NCI-H2107 (cell line): ENCODE data around the gene NNT.
"Not testable (repeated sequence)": the region's sequence is repeated elsewhere in the genome, so short reads cannot be mapped to it uniquely, and the experiment has no call there.

Source experiments
- DNase-seq: peaks from one replicate; lab custom pipeline; 2025; lab: John Stamatoyannopoulos, UW

NNT gene

DNA sequence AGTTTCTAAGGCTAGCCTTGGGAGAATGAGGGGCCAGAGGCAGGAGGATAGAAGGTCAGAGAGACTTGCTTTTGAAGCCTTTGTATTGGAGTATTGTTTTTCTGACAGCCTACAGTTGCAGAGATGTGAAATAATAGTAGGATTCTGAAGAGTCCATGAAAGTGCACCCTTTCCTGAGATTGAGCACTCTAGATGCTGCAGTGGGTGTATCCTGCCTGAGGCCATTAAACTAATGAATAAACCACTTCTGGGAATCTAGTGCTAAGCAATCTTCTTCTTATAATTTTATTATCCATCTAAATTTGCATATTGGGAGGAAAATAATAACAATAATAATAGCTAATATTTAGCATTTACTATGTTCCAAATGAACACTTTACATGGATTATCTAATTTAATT is 19.3 kb upstream of the NNT start:
- no peak for DNase-seq

DNA sequence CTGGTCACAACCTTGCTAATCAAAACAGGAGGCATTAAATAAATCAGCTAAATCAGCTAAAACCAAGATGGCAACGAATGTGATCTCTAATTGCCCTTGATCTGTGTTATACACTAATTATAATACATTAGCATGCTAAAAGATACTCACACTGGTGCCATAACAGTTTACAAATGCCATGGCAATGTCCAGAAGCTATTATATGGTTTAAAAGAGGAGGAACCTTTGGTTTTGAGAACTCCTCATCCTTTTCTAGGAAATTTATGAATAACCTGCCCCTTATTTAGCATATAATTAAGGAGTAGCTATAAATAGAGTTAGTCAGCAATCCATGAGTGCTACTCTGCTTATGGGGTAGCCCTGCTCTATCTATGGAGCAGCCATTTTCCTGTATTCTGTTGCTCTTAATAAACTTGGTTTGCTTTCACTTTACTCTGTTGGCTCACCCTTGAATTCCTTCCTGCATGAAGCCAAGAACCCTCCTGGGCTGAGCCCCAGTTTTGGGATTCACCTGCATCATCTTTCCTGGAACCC is 18.7 kb upstream of the NNT start:
- DNase-seq, result no peak

DNA sequence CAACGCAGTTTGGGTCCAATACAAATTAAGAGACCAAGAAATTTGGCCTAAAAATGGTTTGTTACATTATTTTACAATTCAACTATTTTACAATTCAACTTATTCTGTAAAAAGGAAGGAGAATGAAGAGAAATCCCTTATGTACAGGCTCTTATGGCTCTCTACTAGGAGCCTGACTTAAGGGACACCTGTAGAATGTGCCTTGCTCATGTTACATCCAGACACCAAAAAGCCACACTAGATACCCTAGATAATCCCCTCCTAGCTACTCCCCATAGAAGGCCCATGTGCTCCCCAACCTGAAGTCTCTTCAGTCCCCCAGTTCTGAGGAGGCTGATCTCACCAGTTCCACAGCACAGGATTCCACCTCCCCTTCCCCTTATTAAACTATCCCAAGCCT is 14.1 kb upstream of the NNT start:
- DNase-seq, result no peak

DNA sequence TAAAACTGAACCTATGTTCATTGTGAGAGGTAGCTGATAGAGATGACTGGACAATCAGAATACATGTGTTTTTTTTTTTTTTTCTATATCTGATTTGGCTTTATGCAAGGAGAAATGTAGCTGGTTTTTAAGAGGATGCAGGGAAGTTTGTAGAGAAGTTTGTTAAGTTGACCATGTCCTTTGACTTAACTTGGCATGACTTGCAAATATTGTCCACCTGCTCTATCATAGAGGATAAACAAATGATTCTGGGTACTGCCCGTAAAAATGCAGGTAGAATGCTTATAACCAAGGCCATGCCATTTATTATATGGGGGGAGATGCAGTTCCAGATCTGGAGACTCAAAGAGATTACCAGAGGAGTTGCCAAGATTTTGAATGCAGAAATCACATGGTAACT is 13.7 kb upstream of the NNT start:
- no peak for DNase-seq

DNA sequence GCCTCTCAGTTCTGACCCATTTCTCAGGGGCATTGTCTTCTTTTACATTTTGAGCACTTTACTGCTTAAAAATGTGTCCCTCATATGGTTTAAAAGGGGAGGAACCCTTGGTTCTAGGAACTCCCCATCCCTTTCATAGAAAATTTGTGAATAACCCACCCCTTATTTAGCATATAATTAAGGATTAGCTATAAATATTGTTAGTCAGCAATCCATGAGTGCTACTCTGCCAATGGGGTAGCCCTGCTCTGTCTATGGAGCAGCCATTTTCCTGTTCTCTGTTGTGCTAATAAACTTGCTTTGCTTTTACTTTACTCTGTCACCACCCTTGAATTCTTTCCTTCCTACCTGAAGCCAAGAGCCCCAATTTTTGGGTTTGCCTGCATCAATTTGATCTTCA is 12.3 kb upstream of the NNT start:
- no peak for DNase-seq

GRCh38 chr5:43592363-43592762 is 10.6 kb upstream of the NNT start:
- no peak for DNase-seq

DNA sequence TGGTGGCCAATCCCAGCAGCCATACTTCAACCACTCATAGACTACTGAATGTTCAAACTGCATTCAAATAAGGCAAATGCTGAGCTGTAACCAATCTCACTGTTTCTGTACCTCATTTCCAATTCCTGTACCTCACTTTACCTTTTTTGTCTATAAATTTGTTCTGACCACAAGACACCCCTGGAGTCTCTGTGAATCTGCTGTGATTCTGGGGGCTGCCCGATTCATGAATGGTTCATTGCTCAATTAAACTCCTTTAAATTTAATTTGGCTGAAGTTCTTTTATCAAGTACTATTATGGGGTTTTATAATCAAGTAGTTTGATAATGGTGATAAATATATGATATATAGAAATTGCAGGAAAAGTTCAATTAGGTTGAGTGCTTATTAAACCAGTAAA is 4.1 kb upstream of the NNT start:
- not testable (repeated sequence) for DNase-seq

DNA sequence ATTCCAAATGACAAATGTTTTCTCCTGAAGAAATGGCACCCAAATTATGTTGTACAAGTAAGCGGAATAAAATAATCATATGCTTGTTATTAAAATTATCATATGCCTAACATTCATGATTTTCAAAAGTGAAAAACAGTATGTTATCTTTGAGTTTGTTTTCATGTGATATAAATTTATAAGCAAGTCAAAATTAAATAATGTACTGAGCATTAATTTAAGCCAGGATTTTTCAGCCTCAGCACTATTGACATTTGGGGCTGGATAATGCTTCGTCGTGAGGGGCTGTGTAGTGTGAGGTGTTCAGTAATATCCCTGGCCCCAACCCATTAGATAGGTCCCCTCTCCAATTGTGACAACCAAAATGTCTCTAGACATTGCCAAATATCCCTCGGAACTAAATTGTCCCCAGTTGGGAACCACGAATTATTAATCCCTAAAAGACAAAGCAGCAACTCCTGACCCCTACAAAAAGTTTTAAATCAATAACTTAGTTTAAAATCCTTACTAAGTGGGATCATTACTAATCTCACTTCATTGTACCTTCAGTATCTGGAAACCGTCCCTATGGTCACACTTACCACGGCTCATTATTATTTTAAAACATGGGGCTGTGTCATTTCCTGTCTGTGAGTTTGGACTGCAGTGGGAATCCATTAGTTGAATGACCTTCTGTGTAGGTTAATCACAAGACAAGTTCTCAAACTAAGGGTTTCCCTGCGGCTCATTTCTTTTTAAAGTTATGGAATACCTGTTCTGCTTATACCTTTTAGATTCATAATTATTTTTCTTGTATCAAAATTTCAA is 1.3 kb upstream of the NNT start:
- DNase-seq, result no peak

- peak; percentile 86 for DNase-seq
Observed at GRCh38 chr5:43603344-43604217, 601 bp downstream of the NNT start.

GRCh38 chr5:43604699-43605098 is 1.7 kb downstream of the NNT start:
- no peak for DNase-seq

GRCh38 chr5:43606351-43606750 is 3.4 kb downstream of the NNT start:
- DNase-seq, result no peak

- no peak for DNase-seq
Observed at GRCh38 chr5:43608406-43608805, 5.4 kb downstream of the NNT start.

DNA sequence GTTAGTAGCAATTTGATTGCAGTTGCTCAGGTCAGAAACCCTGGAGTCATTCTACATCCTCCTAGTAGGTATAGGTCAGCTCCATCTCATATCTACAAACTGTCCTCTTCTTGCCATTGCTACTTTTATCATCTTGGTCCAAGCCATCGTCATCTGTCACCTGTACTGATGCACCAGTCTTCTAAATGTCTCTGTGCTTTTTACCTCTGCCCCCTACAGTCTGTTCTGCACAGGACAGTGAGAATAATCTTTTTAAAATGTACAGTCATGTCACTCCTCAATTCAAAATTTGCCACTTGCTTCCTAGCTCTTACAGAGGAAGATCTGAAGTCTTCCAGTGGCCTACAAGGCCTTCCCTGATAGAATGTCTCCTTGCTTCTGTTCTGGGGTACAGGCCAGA is 6.8 kb downstream of the NNT start:
- no peak for DNase-seq

- DNase-seq, result no peak
Observed at GRCh38 chr5:43613370-43613769, 10.4 kb downstream of the NNT start.

DNA sequence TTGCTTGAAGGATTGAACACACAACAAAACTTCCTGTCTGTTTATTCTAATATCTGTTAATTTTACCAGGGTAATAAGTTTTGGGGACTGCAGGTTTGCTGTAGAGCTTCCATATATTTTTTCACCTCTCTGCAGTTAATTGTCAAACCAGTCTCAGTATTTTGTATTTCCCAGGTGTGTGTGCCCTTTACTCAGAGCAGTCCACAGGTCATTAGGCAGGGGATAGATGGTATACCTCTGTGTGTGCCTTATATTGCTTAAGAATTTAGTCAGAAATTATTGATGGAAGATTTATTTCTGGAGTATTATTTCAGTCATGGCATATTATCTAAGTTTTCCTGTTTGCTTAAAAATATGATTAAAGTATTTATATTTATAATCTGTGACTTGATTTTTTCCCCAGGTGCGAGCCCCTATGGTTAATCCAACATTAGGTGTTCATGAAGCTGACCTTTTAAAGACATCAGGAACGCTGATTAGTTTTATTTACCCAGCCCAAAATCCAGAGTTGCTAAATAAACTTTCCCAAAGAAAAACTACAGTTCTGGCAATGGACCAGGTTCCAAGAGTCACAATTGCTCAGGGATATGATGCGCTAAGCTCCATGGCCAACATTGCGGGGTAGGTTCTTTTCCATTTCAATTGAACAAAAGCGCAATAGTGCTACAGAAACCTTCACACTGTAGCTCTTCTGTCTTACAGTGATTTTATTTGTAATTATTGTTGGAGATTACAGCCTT is 12.6 kb downstream of the NNT start:
- DNase-seq, result no peak

DNA sequence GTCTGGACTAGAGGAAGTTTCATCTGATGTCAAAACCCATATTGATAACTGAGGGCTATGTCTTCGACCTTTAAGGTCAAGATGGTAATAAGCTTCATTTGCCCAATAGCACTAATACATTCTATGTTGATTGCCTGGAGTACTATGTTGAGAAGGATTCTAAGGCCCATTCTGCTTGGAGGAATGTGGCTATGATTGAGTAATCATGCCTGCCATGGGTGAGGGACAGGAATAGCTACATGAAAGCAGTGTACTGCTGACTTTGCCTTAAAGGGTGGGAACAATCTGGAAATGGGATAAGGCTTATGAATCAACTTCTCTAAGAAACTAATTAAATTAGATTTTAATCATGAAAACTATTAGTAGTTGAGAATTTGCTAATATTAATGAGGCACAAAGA is 13.6 kb downstream of the NNT start:
- no peak for DNase-seq

DNA sequence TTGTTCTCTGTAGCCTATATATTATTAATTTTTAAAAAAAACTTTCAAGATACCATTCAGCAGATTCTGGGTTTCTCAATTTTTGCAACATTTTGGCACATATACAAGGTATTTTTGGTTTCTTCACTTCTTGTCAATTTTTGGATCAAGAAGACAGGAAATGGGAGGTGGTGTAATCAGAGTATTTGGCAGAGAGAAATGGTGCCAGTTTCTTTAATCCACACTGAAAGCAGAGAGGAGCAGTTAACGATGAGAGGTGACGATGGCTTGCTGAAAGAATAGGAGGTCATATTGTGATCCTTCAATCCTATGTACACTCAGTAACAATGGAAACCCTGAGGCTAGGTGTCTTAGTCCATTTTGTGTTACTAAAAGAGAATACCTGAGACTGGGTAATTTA is 16.4 kb downstream of the NNT start:
- no peak for DNase-seq

- DNase-seq, result no peak
Observed at GRCh38 chr5:43619911-43620310, 16.9 kb downstream of the NNT start.

GRCh38 chr5:43620944-43621505 is 18.0 kb downstream of the NNT start:
- no peak for DNase-seq

DNA sequence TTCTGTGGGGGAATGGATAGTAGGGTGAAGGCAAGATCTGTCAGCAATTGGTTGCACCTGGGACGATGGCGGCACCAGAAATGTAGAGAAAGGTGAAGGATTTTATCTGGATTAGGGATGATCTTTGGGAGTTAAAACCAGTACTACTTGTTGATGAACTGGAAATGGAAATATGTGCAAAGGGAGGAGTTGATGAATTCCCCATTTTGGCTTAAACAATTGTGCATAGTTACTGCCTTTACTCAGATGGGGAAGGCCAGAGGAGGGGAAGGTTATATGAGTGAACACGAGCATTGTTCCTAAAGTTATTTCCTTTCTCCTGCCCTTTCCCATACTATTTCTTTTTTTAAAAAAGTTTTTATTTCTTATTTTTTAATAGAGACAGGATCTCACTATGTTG is 19.1 kb downstream of the NNT start:
- no peak for DNase-seq

DNA sequence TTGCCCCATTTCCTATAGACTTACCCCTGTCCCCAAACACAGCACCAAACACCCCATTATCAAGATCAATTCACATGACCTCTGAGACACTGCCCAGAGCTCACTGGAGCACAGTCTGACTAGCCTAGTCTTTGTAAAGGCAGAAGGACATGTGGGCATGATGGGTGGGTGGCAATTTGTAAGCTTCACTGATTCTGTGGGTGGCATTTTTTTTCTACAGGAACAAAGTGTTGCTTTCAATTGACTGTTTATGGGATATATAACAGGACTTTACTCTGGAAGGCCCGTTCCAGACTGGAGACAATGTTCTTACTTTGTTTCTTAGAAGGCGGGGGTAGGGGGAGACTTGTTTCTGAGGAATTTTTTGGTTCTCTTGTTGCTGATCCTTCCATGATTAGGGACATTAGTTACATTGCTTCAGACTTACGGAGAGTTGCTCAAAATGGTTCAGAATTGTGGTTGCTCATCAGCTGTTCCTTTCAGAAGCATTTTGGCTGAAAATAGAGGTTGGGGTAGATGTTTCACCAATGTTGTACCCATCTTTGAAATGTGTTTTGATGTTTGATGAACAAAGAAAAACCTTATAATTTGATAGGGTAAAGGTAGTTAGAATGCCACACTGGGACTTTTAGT is 20.2 kb downstream of the NNT start:
- DNase-seq, result no peak

- DNase-seq, result no peak
Observed at GRCh38 chr5:43627028-43627427, 24.0 kb downstream of the NNT start.
